ENCODE measurements around the gene IRAK3.

- TF ChIP-seq CTCF (IDR thresholded peaks at IDR 0.05; ENCODE audit: insufficient read depth, low read depth, low read length) (no peak), EZH2 (IDR thresholded peaks at IDR 0.05; ENCODE audit: insufficient read depth, low read length) (no peak)
Observed at GRCh38 chr12:66217342-66217917, 28.4 kb downstream of the IRAK3 start.
